PC-9 (cell line): ENCODE data around the gene SNPH.

ENCODE experiments used
- CTCF ChIP-seq: fragments of 200-600 bp; sonication (generic); conservative IDR thresholded peaks from 2 replicates; pipeline ENCODE4 v1.6.1; 2017; ENCODE audit warnings: mixed run types, antibody characterized with exemption, mild to moderate bottlenecking, moderate library complexity
- EZH2 ChIP-seq: fragments of 200-600 bp; sonication (generic); IDR thresholded peaks from 2 replicates; pipeline ENCODE4 v1.8.0; 2017; ENCODE audit warnings: antibody characterized with exemption, low read depth

- TF ChIP-seq CTCF (no peak), EZH2 (no peak)
These were observed 80.3 kb downstream of the SNPH start for GRCh38 chr20:1346315-1346969.
